WERI-Rb-1 (cell line): ENCODE data around the gene VGLL4.
"Not testable (repeated sequence)": the region's sequence is repeated elsewhere in the genome, so short reads cannot be mapped to it uniquely, and the experiment has no call there.

ENCODE experiments used
- DNase-seq: peaks from one replicate; pipeline ENCODE4 v3.0.0-alpha.2; 2020
- H3K27ac ChIP-seq: fragments of 250-450 bp; sonication (Bioruptor Pico); 2 replicates; pipeline ENCODE4 v1.5.1; 2020; ENCODE audit warnings: mild to moderate bottlenecking, moderate library complexity
- H3K27me3 ChIP-seq: fragments of 250-450 bp; sonication (Bioruptor Pico); 2 replicates; pipeline ENCODE4 v1.5.1; 2021; ENCODE audit warnings: mild to moderate bottlenecking, low read depth, moderate library complexity; ENCODE audit not compliant: insufficient read depth, severe bottlenecking
- H3K36me3 ChIP-seq: fragments of 250-450 bp; sonication (Bioruptor Pico); 2 replicates; pipeline ENCODE4 v1.5.1; 2020; ENCODE audit warnings: mild to moderate bottlenecking, moderate library complexity
- H3K4me3 ChIP-seq: 2 replicates; pipeline ENCODE4 v1.5.1; 2011; ENCODE audit warnings: low read depth, mild to moderate bottlenecking, control low read depth, low read length
- H3K9me3 ChIP-seq: fragments of 250-450 bp; sonication (Bioruptor Pico); 2 replicates; pipeline ENCODE4 v1.5.1; 2021; ENCODE audit warnings: mild to moderate bottlenecking, moderate library complexity; ENCODE audit not compliant: severe bottlenecking
- CTCF ChIP-seq: IDR thresholded peaks from 2 replicates; pipeline ENCODE4 v1.5.1; 2011; ENCODE audit warnings: low read depth, mild to moderate bottlenecking, control low read depth, inconsistent platforms, low read length

The VGLL4 gene

GRCh38 chr3:11517601-11518000 lies 126.1 kb downstream of the VGLL4 start:
- no peaks in the 10 kb centered on the region for H3K27me3 ChIP-seq
- no peak overlapping the region for H3K4me3 ChIP-seq
- H3K27ac ChIP-seq: no peak overlapping the region
- H3K36me3 ChIP-seq: no peaks in the 10 kb centered on the region
- no peaks in the 10 kb centered on the region for H3K9me3 ChIP-seq
- DNase-seq: no peak
- no peak for TF ChIP-seq CTCF

DNA sequence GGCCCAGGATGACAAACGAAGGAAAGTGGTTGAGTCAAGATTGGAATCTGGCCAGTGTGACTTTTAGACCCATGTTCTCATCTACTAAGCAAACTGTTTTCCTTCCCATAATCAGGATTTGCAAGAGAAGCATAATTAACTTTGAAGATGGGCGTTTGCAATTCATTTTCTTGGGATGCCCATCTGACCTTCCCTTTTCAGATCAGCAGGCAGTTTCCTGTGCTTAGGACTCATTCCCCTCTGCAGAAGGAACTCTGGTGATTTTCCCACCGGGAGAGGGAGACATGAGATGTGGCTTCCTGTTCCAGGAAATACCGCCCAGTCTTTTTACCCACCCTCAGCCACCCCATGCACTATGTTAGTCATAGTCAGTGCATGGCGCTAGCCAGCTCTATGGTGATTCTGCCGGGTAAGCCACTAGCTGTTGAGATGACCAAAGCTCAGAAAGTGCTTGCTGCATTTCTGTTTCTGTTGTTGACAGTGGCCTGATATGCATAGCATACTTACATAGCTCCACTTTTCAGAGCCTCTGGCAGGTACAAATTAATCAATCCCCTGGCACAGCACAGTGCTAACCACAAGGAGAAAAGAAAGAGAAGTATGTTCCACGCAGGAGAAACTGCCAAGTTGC lies 129.4 kb downstream of the VGLL4 start:
- no peak for TF ChIP-seq CTCF
- H3K27ac ChIP-seq: no peak overlapping the region
- H3K4me3 ChIP-seq: no peak overlapping the region
- H3K9me3 ChIP-seq: no peaks in the 10 kb centered on the region
- no peaks in the 10 kb centered on the region for H3K36me3 ChIP-seq
- no peak for DNase-seq
- H3K27me3 ChIP-seq: no peaks in the 10 kb centered on the region

DNA sequence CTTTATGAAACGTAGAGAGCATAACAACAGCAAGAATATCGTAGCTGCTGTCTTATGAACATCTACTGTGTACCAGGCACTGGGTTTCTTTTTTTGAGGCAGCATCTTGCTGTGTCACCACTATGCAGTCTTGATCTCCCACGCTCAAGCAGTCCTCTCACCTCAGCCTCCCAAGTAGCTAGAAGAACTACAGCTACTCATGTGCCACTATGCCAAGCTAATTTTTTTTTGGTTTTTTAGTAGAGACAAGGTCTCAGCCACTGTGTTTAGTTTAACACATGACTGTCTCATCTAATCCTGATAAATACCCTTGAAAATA lies 129.9 kb downstream of the VGLL4 start:
- TF ChIP-seq CTCF: no peak
- Histone ChIP-seq H3K4me3 (no peak overlapping the region), H3K27ac (no peak overlapping the region), H3K9me3 (no peaks in the 10 kb centered on the region), H3K36me3 (no peaks in the 10 kb centered on the region), H3K27me3 (no peaks in the 10 kb centered on the region)
- no peak for DNase-seq

- DNase-seq, H3K9me3 ChIP-seq, H3K27me3 ChIP-seq, H3K36me3 ChIP-seq, H3K27ac ChIP-seq, H3K4me3 ChIP-seq: not testable (repeated sequence)
Observed at GRCh38 chr3:11513125-11513816, 130.4 kb downstream of the VGLL4 start.

- H3K4me3 ChIP-seq, H3K27me3 ChIP-seq, H3K36me3 ChIP-seq, H3K27ac ChIP-seq, DNase-seq, H3K9me3 ChIP-seq: not testable (repeated sequence)
Observed at GRCh38 chr3:11511606-11512005, 132.1 kb downstream of the VGLL4 start.

DNA sequence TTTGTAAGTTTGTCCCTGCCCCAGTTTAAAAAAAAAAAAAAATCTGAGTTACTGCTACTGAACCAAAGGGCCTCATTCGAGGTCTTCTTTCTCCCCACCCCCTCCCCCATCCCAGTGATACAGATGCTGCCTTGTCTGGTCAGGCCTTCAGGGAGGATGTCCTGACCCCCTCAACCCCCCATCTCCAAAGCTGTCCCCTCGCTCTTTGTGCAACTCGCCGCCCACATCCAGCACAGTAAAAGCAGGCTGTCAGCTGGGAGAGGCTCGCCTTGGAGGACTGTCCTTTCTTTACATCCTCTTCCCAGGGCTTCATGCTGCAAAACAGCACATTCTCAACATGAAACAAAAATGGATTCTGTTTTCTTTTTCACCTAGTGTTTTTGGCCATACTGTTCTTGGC lies 133.4 kb downstream of the VGLL4 start:
- Histone ChIP-seq H3K27me3 (no peaks in the 10 kb centered on the region), H3K4me3 (no peak overlapping the region), H3K9me3 (no peaks in the 10 kb centered on the region), H3K27ac (peak overlapping the region; percentile 75), H3K36me3 (no peaks in the 10 kb centered on the region)
- no peak for TF ChIP-seq CTCF
- no peak for DNase-seq

- no peaks in the 10 kb centered on the region for H3K36me3 ChIP-seq
- no peaks in the 10 kb centered on the region for H3K27me3 ChIP-seq
- DNase-seq: peak; percentile 65
- H3K27ac ChIP-seq: peak overlapping the region; percentile 75
- no peaks in the 10 kb centered on the region for H3K9me3 ChIP-seq
- no peak overlapping the region for H3K4me3 ChIP-seq
- no peak for TF ChIP-seq CTCF
Observed at GRCh38 chr3:11510001-11510340, 133.7 kb downstream of the VGLL4 start.
